CD4-positive, alpha-beta T cell (primary cell): ENCODE measurements around the gene TBX5. TPM values are rescaled to one million over a fixed set of nuclear protein-coding genes. Genes with fewer than 3 reads are reported as not detected.

Experiments
- ATAC-seq: fragments of 200-7000 bp; cut with Tn5 transposase; one replicate; pipeline ENCODE4 v1.10.0; 2022; ENCODE audit warnings: mild to moderate bottlenecking; ENCODE audit not compliant: poor library complexity
- CTCF ChIA-PET: fragments of 350-600 bp; sonication (Branson Sonifier 250); formaldehyde crosslinking; loops from one replicate; lab custom pipeline; 2021; ENCODE audit warnings: antibody characterized with exemption, inconsistent platforms; lab: Charles Lee
- POLR2A ChIA-PET: fragments of 350-600 bp; sonication (Branson Sonifier 250); formaldehyde crosslinking; loops from one replicate; lab custom pipeline; 2021; ENCODE audit warnings: antibody characterized with exemption, inconsistent platforms; lab: Charles Lee
- DNase-seq, 14 experiments: peaks; one replicate each; pipeline ENCODE4 v3.0.0-alpha.2; 2013 to 2020; ENCODE audit warnings: mixed read lengths in 2 of 14
- H3K27ac ChIP-seq, 2 donors: one replicate each; pipeline versions ENCODE4 v1.5.1 to v1.7.0; 2013; ENCODE audit warnings: low read length in 2 of 2, low read depth in 1 of 2, mild to moderate bottlenecking in 1 of 2
- H3K27me3 ChIP-seq, 2 experiments: 1 replicate in 1 of 2; 2 replicates in 1 of 2; pipeline versions ENCODE4 v1.6.1 to v1.7.0; 2013; ENCODE audit warnings: low read length in 2 of 2, control low read depth in 1 of 2, mild to moderate bottlenecking in 1 of 2, moderate library complexity in 1 of 2; ENCODE audit not compliant: insufficient read depth in 2 of 2, control insufficient read depth in 1 of 2
- H3K36me3 ChIP-seq: one replicate; pipeline ENCODE4 v1.6.1; 2013; ENCODE audit warnings: low read length, control low read depth; ENCODE audit not compliant: insufficient read depth
- H3K4me1 ChIP-seq: one replicate; pipeline ENCODE4 v1.6.1; 2013; ENCODE audit warnings: low read length, control low read depth; ENCODE audit not compliant: insufficient read depth
- H3K4me3 ChIP-seq: one replicate; pipeline ENCODE4 v1.5.1; 2013; ENCODE audit warnings: mild to moderate bottlenecking, low read length, moderate library complexity
- H3K9me3 ChIP-seq, 2 experiments: 1 replicate in 1 of 2; 2 replicates in 1 of 2; pipeline versions ENCODE4 v1.6.1 to v1.7.0; 2013; ENCODE audit warnings: low read length in 2 of 2, mild to moderate bottlenecking in 2 of 2, control low read depth in 1 of 2, moderate library complexity in 1 of 2; ENCODE audit not compliant: control insufficient read depth in 1 of 2, insufficient read depth in 1 of 2
- H3K27ac Mint-ChIP-seq: one replicate; pipeline ENCODE4 v1.8.0; 2020; ENCODE audit warnings: mixed read lengths
- H3K27me3 Mint-ChIP-seq: one replicate; pipeline ENCODE4 v1.8.0; 2021; ENCODE audit warnings: mixed read lengths
- H3K36me3 Mint-ChIP-seq: one replicate; pipeline ENCODE4 v1.8.0; 2021; ENCODE audit warnings: low read depth, mixed read lengths
- H3K4me1 Mint-ChIP-seq: one replicate; pipeline ENCODE4 v1.8.0; 2021; ENCODE audit warnings: low read depth, mixed read lengths
- H3K4me3 Mint-ChIP-seq: one replicate; pipeline ENCODE4 v1.8.0; 2020; ENCODE audit warnings: mild to moderate bottlenecking, mixed read lengths
- H3K9me3 Mint-ChIP-seq: one replicate; pipeline ENCODE4 v1.8.0; 2020; ENCODE audit warnings: mixed read lengths
- intact Hi-C, 2 experiments: fragments of 100-400 bp; cut with DNase I in 1 of 2; cut with micrococcal nuclease in 1 of 2; formaldehyde crosslinking; loops; one replicate each; pipeline versions ENCODE4 v1.15.1 to v1.9.0; 2023 to 2025; cut with DNase I, micrococcal nuclease
- total RNA-seq, 174 experiments: library from RNA in 2 of 174; stranded (reverse) in 2 of 174; gene quantifications; one replicate each; pipeline ENCODE4 v1.2.3 and lab custom pipeline; 2021 to 2026
- TF ChIP-seq, protein P1 (sequence below): fragments of 200-600 bp; IDR thresholded peaks from one replicate; pipeline ENCODE4 v1.8.0; 2022; ENCODE audit warnings: antibody characterized with exemption, mild to moderate bottlenecking

TBX5 gene
- total RNA-seq, 2 experiments from 2014 or later, result not detected

DNA sequence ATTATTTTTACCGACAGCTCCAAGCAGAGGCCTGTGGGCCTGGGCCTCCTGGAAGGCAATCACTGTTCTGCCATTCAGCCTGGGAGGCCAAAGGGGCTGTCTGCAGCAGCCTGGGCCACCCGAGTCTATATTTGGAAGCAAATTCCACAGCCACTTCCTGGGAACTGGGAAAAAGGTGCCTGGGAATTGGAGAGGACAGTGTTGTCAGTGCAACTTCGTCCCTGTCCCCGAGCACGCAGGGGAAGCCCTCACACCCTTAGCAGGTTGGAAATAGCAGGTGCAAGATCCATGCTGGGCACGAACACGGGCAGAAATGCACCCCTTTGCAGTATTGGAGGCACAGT, 9.6 kb upstream of the TBX5 start:
- no peaks in the 10 kb centered on the region for H3K36me3 Mint-ChIP-seq
- H3K27me3 ChIP-seq, result peaks cover 53 to 62% of the 10 kb centered on the region in 2 experiments
- no peaks in the 10 kb centered on the region for H3K4me1 ChIP-seq
- no peak overlapping the region for H3K4me3 ChIP-seq
- H3K9me3 ChIP-seq, result peaks cover 0 to 31% of the 10 kb centered on the region in 2 experiments
- H3K27ac ChIP-seq, result no peak overlapping the region
- DNase-seq (no peak), ATAC-seq (no peak)
- intact Hi-C loops, result no loop called here
- H3K36me3 ChIP-seq, result no peaks in the 10 kb centered on the region
- peaks cover 90% of the 10 kb centered on the region for H3K27me3 Mint-ChIP-seq
- no peak overlapping the region for H3K27ac Mint-ChIP-seq
- no peak overlapping the region for H3K4me3 Mint-ChIP-seq
- no peaks in the 10 kb centered on the region for H3K9me3 Mint-ChIP-seq
- ChIA-PET CTCF (no interaction called here), POLR2A (no interaction called here)
- TF ChIP-seq, protein P1, sequence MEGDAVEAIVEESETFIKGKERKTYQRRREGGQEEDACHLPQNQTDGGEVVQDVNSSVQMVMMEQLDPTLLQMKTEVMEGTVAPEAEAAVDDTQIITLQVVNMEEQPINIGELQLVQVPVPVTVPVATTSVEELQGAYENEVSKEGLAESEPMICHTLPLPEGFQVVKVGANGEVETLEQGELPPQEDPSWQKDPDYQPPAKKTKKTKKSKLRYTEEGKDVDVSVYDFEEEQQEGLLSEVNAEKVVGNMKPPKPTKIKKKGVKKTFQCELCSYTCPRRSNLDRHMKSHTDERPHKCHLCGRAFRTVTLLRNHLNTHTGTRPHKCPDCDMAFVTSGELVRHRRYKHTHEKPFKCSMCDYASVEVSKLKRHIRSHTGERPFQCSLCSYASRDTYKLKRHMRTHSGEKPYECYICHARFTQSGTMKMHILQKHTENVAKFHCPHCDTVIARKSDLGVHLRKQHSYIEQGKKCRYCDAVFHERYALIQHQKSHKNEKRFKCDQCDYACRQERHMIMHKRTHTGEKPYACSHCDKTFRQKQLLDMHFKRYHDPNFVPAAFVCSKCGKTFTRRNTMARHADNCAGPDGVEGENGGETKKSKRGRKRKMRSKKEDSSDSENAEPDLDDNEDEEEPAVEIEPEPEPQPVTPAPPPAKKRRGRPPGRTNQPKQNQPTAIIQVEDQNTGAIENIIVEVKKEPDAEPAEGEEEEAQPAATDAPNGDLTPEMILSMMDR, result no peak
- no peaks in the 10 kb centered on the region for H3K4me1 Mint-ChIP-seq

DNA sequence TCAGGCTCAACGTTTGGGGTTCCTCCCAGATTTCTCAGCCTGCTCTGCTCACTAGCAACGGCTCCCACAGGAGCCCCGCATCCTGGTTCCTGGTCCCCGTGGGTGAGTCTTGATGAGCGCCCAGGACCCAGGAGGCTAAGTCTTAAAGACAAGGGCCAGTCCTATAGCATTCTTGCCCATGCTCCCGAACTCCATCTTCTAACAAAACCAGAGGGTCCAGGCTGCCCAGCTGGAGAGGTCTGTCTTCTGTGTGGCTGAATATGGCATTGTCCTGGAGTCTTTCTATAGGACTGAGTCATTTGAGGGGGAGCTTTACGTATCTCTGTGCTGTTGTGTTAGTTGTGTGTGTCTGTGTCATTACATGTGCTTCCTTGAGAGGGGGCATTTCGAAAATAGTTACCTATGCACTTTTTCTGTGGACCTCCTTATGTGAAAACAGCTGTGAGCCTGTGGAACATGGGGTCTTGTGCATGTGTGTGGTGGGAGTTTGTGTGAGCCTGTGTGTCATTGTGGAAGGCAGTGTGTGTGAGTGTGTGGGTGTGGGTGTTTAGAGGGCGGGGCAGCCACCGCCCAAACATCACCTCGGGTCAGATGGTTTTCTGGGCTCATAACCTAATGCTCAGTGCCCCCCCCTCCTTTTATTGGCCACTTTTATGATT, 9.1 kb upstream of the TBX5 start:
- no peaks in the 10 kb centered on the region for H3K36me3 ChIP-seq
- H3K27me3 Mint-ChIP-seq, result peaks cover 93% of the 10 kb centered on the region
- H3K9me3 Mint-ChIP-seq, result no peaks in the 10 kb centered on the region
- H3K27ac Mint-ChIP-seq, result no peak overlapping the region
- no peak for DNase-seq
- no peak overlapping the region for H3K27ac ChIP-seq
- ChIA-PET CTCF (no interaction called here), POLR2A (no interaction called here)
- TF ChIP-seq, protein P1, result no peak
- no peak for ATAC-seq
- H3K4me3 ChIP-seq, result no peak overlapping the region
- no peak overlapping the region for H3K4me3 Mint-ChIP-seq
- no peaks in the 10 kb centered on the region for H3K36me3 Mint-ChIP-seq
- peaks cover 0 to 31% of the 10 kb centered on the region in 2 experiments for H3K9me3 ChIP-seq
- H3K4me1 Mint-ChIP-seq, result no peaks in the 10 kb centered on the region
- H3K27me3 ChIP-seq, result peaks cover 55 to 67% of the 10 kb centered on the region in 2 experiments
- no peaks in the 10 kb centered on the region for H3K4me1 ChIP-seq
- intact Hi-C loops, result no loop called here

DNA sequence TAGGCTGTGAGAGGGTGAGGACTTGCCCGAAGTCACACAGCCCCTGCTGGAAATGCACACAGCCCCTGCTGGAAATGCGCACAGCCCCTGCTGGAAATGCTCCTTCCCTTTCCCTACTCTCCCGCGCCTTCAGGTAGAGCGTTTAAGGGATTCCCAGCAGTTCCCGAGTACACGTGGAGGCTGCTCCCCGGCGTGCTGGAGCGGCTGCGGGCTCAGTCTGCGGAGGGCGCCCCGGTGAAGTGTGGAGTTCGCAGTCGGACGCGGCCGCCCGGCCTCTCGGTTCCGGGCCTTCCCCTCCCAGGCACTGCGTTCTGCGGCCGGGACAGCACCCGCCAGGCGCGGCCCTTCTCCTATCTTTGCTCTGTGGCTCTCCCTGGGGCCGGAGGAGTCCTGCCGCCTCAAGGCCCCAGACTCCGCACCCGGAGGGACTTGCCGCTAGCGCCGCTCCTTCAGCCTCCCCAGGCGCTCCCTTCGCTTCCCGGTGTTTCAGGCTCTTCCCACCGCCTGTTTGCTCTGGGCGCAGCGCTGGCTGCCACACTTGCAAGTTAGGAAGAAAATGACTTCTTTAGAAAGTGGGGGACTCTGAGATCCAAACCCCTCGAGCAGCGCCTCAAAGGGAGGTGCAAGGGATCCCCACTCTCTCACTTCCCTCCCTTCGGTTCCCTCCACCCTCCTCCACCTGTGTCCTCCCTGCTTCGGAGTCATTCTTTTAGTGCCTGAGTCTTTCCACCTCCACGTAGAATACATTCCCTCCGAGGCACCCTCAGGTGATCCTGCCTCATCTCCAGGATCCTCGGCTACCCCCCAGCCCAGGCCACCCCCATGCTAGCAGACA, 8.3 kb upstream of the TBX5 start:
- Mint-ChIP-seq H3K36me3 (no peaks in the 10 kb centered on the region), H3K9me3 (no peaks in the 10 kb centered on the region), H3K27ac (no peak overlapping the region), H3K4me3 (no peak overlapping the region), H3K27me3 (peaks cover 93% of the 10 kb centered on the region), H3K4me1 (no peaks in the 10 kb centered on the region)
- TF ChIP-seq, protein P1, result no peak
- Histone ChIP-seq H3K27ac (no peak overlapping the region), H3K36me3 (no peaks in the 10 kb centered on the region), H3K4me3 (no peak overlapping the region), H3K27me3 (peaks cover 57 to 74% of the 10 kb centered on the region in 2 experiments), H3K4me1 (peaks cover 4% of the 10 kb centered on the region), H3K9me3 (peaks cover 0 to 35% of the 10 kb centered on the region in 2 experiments)
- ATAC-seq, result no peak
- intact Hi-C loops, result no loop called here
- POLR2A ChIA-PET, result no interaction called here
- no peak for DNase-seq
- CTCF ChIA-PET, result no interaction called here
